RWPE2 (cell line): ENCODE results near the gene NUDT1.

Experiments
- ATAC-seq: fragments of 200-7000 bp; cut with Tn5 transposase; 3 replicates; pipeline ENCODE4 v1.9.1; 2021; ENCODE audit warnings: low read depth
- DNase-seq: peaks from one replicate; pipeline ENCODE4 v3.0.0-alpha.2; 2020; ENCODE audit warnings: low spot score
- H3K27ac ChIP-seq: fragments of 450-650 bp; 2 replicates; pipeline ENCODE4 v1.5.1; 2017; ENCODE audit warnings: mild to moderate bottlenecking; ENCODE audit not compliant: poor library complexity, severe bottlenecking
- H3K27me3 ChIP-seq: fragments of 250-450 bp; sonication (Bioruptor Pico); 2 replicates; pipeline ENCODE4 v1.5.1; 2021; ENCODE audit warnings: mild to moderate bottlenecking, moderate library complexity; ENCODE audit not compliant: insufficient read depth, poor library complexity, severe bottlenecking
- H3K36me3 ChIP-seq: fragments of 250-450 bp; sonication (Bioruptor Pico); 2 replicates; pipeline ENCODE4 v1.5.1; 2020; ENCODE audit warnings: low read depth, mild to moderate bottlenecking, moderate library complexity
- H3K4me1 ChIP-seq: fragments of 250-450 bp; sonication (Bioruptor Pico); 2 replicates; pipeline ENCODE4 v1.5.1; 2021; ENCODE audit warnings: mild to moderate bottlenecking, moderate library complexity; ENCODE audit not compliant: insufficient read depth, poor library complexity, severe bottlenecking
- H3K4me3 ChIP-seq: fragments of 250-450 bp; sonication (Bioruptor Pico); 2 replicates; pipeline ENCODE4 v1.5.1; 2021; ENCODE audit warnings: mild to moderate bottlenecking, moderate library complexity; ENCODE audit not compliant: severe bottlenecking
- H3K9me3 ChIP-seq: fragments of 250-450 bp; sonication (Bioruptor Pico); 2 replicates; pipeline ENCODE4 v1.5.1; 2021; ENCODE audit warnings: mild to moderate bottlenecking, moderate library complexity; ENCODE audit not compliant: severe bottlenecking
- TF ChIP-seq, protein P1 (sequence below): fragments of 450-650 bp; IDR thresholded peaks from one replicate; pipeline ENCODE4 v1.5.1; 2017; ENCODE audit warnings: mild to moderate bottlenecking, moderate library complexity; ENCODE audit not compliant: poor library complexity, severe bottlenecking

The NUDT1 gene

DNA sequence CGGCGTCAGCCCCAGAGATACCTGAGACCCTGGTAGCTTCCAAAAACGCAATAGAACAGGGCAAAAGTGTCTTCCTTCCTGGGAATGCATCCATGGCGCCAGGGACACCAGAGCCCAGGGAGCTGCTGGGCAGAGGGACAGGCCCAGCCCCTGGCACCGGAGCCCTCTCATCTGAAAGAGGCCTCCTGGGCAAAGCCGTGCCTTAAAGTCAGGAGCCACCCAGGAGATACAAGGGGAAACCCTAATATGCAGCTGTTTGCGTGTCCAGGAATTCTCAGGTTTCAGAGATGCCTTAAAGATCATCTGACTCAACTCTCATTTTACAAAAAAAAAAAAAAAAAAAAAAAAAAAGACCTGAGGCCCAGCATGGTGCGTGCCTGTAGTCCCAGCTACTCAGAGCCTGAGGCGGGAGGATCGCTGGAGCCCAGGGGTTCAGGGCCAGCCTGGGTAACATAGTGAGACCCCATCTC is 28.0 kb downstream of the NUDT1 start:
- Histone ChIP-seq H3K27ac (peak overlapping the region; percentile 35), H3K27me3 (no peaks in the 10 kb centered on the region), H3K9me3 (no peaks in the 10 kb centered on the region), H3K4me3 (no peak overlapping the region), H3K36me3 (no peaks in the 10 kb centered on the region; the same call in 1 of the 2 replicates), H3K4me1 (peaks cover 14% of the 10 kb centered on the region)
- no peak for ATAC-seq
- DNase-seq, result no peak
- TF ChIP-seq, protein P1, sequence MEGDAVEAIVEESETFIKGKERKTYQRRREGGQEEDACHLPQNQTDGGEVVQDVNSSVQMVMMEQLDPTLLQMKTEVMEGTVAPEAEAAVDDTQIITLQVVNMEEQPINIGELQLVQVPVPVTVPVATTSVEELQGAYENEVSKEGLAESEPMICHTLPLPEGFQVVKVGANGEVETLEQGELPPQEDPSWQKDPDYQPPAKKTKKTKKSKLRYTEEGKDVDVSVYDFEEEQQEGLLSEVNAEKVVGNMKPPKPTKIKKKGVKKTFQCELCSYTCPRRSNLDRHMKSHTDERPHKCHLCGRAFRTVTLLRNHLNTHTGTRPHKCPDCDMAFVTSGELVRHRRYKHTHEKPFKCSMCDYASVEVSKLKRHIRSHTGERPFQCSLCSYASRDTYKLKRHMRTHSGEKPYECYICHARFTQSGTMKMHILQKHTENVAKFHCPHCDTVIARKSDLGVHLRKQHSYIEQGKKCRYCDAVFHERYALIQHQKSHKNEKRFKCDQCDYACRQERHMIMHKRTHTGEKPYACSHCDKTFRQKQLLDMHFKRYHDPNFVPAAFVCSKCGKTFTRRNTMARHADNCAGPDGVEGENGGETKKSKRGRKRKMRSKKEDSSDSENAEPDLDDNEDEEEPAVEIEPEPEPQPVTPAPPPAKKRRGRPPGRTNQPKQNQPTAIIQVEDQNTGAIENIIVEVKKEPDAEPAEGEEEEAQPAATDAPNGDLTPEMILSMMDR, result no peak

GRCh38 chr7:2270495-2270894 is 28.5 kb downstream of the NUDT1 start:
- Histone ChIP-seq H3K9me3 (no peaks in the 10 kb centered on the region), H3K4me3 (no peak overlapping the region), H3K27me3 (no peaks in the 10 kb centered on the region), H3K27ac (peak overlapping the region; percentile 35), H3K36me3 (no peaks in the 10 kb centered on the region; the same call in 1 of the 2 replicates), H3K4me1 (peaks cover 14% of the 10 kb centered on the region)
- DNase-seq (no peak), ATAC-seq (no peak)
- TF ChIP-seq, protein P1, result no peak

DNA sequence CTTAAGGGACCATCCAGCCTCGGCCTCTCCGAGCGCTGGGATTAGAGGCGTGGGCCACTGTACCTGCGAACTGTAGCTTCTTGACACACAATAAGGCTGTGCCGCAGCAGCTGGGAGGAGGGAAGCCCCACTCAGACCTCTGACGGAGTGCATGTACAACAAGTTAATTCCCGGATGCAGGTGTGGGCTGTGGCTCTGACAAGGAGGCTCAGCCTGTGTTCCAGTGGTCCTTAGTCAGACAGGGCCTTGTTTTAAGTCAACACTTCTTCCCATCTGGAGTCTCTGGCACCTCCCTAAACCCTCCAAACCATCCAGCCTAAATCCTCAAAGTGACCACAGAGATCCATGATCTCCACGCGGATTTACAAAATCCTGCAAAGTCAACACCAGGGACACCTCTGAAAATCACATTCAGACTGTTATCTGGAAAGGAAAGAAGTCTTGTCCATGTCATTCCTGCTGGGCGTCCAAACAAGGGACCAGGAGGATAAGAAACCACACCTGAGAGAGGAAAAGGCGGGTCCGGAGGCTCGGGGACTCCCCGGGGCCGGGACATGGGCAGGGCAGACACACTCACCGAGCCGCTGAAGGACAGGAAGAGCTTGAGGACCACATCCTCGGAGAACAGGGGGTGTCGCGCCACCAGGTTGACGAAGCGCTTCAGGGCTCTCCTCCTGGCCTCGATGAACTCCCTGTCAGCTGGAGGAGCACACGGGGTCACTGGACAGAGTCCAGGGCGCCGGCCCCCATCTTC is 29.4 kb downstream of the NUDT1 start:
- no peaks in the 10 kb centered on the region for H3K9me3 ChIP-seq
- H3K4me1 ChIP-seq, result peaks cover 13% of the 10 kb centered on the region
- TF ChIP-seq, protein P1, result no peak
- no peak overlapping the region for H3K4me3 ChIP-seq
- ATAC-seq, result no peak
- H3K27ac ChIP-seq, result no peak overlapping the region
- no peaks in the 10 kb centered on the region; the same call in 1 of the 2 replicates for H3K36me3 ChIP-seq
- H3K27me3 ChIP-seq, result no peaks in the 10 kb centered on the region
- DNase-seq, result no peak

- H3K4me1 ChIP-seq, result peaks cover 7% of the 10 kb centered on the region
- no peaks in the 10 kb centered on the region; the same call in 1 of the 2 replicates for H3K36me3 ChIP-seq
- H3K27me3 ChIP-seq, result no peaks in the 10 kb centered on the region
- no peak for ATAC-seq
- DNase-seq, result no peak
- H3K4me3 ChIP-seq, result no peak overlapping the region
- TF ChIP-seq, protein P1, result no peak
- H3K9me3 ChIP-seq, result no peaks in the 10 kb centered on the region
- H3K27ac ChIP-seq, result no peak overlapping the region
Measured at GRCh38 chr7:2272031-2272430, 30.0 kb downstream of the NUDT1 start.

- H3K27ac ChIP-seq, result no peak overlapping the region
- no peak for ATAC-seq
- H3K4me3 ChIP-seq, result no peak overlapping the region
- peaks cover 7% of the 10 kb centered on the region for H3K4me1 ChIP-seq
- H3K9me3 ChIP-seq, result no peaks in the 10 kb centered on the region
- no peaks in the 10 kb centered on the region; the same call in 1 of the 2 replicates for H3K36me3 ChIP-seq
- DNase-seq, result no peak
- H3K27me3 ChIP-seq, result no peaks in the 10 kb centered on the region
- TF ChIP-seq, protein P1, result no peak
Measured at GRCh38 chr7:2273866-2274265, 31.8 kb downstream of the NUDT1 start.
